Endodermal cell (in vitro differentiated cells): ENCODE measurements around the gene SHQ1. TPM values are rescaled to one million over a fixed set of nuclear protein-coding genes. Genes with fewer than 3 reads are reported as not detected.

ENCODE experiments used
- DNase-seq: peaks from one replicate; pipeline ENCODE4 v3.0.0-alpha.2; 2017
- H3K27ac ChIP-seq: 2 replicates; pipeline ENCODE4 v1.5.1; 2013; ENCODE audit warnings: mild to moderate bottlenecking, low read depth, low read length, moderate library complexity
- H3K27me3 ChIP-seq: 2 replicates; pipeline ENCODE4 v1.6.1; 2013; ENCODE audit warnings: mild to moderate bottlenecking, low read length, moderate library complexity; ENCODE audit not compliant: insufficient read depth, control insufficient read depth, poor library complexity, severe bottlenecking
- H3K36me3 ChIP-seq: 2 replicates; pipeline ENCODE4 v1.7.0; 2013; ENCODE audit warnings: mild to moderate bottlenecking, low read length, moderate library complexity; ENCODE audit not compliant: control insufficient read depth, insufficient read depth
- H3K4me1 ChIP-seq: one replicate; pipeline ENCODE4 v1.7.0; 2013; ENCODE audit warnings: low read length; ENCODE audit not compliant: control insufficient read depth, insufficient read depth
- H3K4me3 ChIP-seq: 2 replicates; pipeline ENCODE4 v1.5.1; 2013; ENCODE audit warnings: mild to moderate bottlenecking, low read length, moderate library complexity
- H3K9ac ChIP-seq: 2 replicates; pipeline ENCODE4 v1.6.1; 2013; ENCODE audit warnings: mild to moderate bottlenecking, low read length, moderate library complexity; ENCODE audit not compliant: poor library complexity, severe bottlenecking; ENCODE audit errors: extremely low read depth
- H3K9me3 ChIP-seq: 2 replicates; pipeline ENCODE4 v1.6.1; 2013; ENCODE audit warnings: mild to moderate bottlenecking, low read length, moderate library complexity; ENCODE audit not compliant: control insufficient read depth
- H3K27ac Mint-ChIP-seq: 2 replicates; pipeline ENCODE4 v1.8.0; 2020; ENCODE audit warnings: mixed read lengths
- H3K27me3 Mint-ChIP-seq: 2 replicates; pipeline ENCODE4 v1.8.0; 2021; ENCODE audit warnings: mild to moderate bottlenecking, mixed read lengths; ENCODE audit not compliant: insufficient read depth
- H3K36me3 Mint-ChIP-seq: 2 replicates; pipeline ENCODE4 v1.8.0; 2020; ENCODE audit warnings: low read depth, mixed read lengths
- H3K4me1 Mint-ChIP-seq: 2 replicates; pipeline ENCODE4 v1.8.0; 2020; ENCODE audit warnings: mixed read lengths
- H3K4me3 Mint-ChIP-seq: 2 replicates; pipeline ENCODE4 v1.8.0; 2020; ENCODE audit warnings: mild to moderate bottlenecking, moderate library complexity, mixed read lengths
- H3K9me3 Mint-ChIP-seq: 2 replicates; pipeline ENCODE4 v1.8.0; 2020; ENCODE audit warnings: mild to moderate bottlenecking, mixed read lengths
- WGBS, 2 experiments: methylation state at CpG; one replicate each; pipeline versions ENCODE4 v1.1.5 to v1.1.7; 2013; ENCODE audit warnings: missing lambda C conversion rate in 2 of 2, mixed read lengths in 1 of 2; ENCODE audit not compliant: insufficient coverage in 1 of 2, insufficient read length in 1 of 2; 5-methylcytosine and 5-hydroxymethylcytosine counted together
- total RNA-seq, 2 donors: library from RNA; stranded (reverse); fragmentation: NEBNext Ultra II Directional in 1 of 2; extraction: Animal tissue kit (Norgen Biotek cat#: 25700) in 1 of 2; gene quantifications; 2 replicates in 1 of 2; 3 replicates in 1 of 2; pipeline ENCODE4 v1.2.1, GENCODE V29; 2021
- TF ChIP-seq, protein P1 (sequence below): fragments of 200-600 bp; sonication (generic); conservative IDR thresholded peaks from 2 replicates; pipeline ENCODE4 v1.5.0; 2021; ENCODE audit warnings: antibody characterized with exemption, mild to moderate bottlenecking

Gene SHQ1
- total RNA-seq, 2 donors from 2014 or later: 28.2 to 28.4 TPM

DNA sequence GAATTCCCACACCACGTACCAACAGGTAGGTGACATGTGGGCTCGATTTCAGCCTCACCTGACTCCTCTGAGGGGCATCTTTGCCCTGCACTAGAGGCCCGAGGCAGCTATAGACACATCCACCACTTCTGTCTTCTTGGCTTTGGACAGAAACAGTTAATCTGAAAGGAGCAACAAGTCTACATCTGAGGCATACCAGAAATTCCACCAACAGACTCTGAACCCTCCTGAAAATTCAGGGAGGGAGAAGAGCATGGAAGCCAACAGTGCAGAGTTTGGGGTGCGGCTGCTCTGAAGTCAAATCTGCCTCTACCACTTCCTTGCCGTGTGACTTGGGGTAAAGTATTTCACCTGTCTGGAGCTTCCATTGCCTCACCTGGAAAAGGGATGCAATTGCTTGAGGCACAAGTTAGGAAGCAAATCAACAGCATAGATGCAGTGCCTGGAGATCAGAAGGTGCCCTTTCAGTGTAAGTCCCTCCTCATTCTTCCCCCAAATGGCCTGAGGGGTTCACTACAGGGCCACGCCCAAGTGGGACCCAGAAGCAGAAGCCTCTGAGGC lies 119.8 kb downstream of the SHQ1 start:
- H3K27ac ChIP-seq: no peak overlapping the region

DNA sequence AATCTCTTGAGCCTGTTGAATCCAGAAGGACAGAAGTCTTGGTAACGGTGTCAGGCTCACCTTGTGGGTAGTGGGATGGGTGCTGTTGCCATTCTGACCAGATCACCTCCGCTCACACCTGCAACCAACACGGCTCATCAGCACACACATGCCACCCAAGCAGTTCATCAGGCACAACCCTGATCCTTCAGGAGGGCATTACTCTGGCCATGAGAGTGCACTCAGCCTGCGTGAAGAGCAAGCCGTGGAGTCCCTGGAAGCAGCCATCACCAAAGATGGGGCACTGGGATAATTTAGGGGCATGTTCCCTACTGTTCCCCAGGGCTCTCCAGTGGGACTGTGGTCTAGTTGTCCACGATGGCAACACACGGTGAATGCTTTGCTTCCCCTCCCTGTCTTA lies 120.5 kb downstream of the SHQ1 start:
- Histone ChIP-seq H3K36me3 (no peaks in the 10 kb centered on the region), H3K27me3 (no peaks in the 10 kb centered on the region), H3K9me3 (peaks cover 3% of the 10 kb centered on the region), H3K27ac (no peak overlapping the region), H3K4me1 (peaks cover 9% of the 10 kb centered on the region), H3K9ac (no peak overlapping the region), H3K4me3 (no peak overlapping the region)
- TF ChIP-seq, protein P1, sequence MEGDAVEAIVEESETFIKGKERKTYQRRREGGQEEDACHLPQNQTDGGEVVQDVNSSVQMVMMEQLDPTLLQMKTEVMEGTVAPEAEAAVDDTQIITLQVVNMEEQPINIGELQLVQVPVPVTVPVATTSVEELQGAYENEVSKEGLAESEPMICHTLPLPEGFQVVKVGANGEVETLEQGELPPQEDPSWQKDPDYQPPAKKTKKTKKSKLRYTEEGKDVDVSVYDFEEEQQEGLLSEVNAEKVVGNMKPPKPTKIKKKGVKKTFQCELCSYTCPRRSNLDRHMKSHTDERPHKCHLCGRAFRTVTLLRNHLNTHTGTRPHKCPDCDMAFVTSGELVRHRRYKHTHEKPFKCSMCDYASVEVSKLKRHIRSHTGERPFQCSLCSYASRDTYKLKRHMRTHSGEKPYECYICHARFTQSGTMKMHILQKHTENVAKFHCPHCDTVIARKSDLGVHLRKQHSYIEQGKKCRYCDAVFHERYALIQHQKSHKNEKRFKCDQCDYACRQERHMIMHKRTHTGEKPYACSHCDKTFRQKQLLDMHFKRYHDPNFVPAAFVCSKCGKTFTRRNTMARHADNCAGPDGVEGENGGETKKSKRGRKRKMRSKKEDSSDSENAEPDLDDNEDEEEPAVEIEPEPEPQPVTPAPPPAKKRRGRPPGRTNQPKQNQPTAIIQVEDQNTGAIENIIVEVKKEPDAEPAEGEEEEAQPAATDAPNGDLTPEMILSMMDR: no peak
- no peaks in the 10 kb centered on the region for H3K36me3 Mint-ChIP-seq
- no peak for DNase-seq
- no peak overlapping the region for H3K4me3 Mint-ChIP-seq
- H3K9me3 Mint-ChIP-seq: peaks cover 3% of the 10 kb centered on the region
- no peak overlapping the region for H3K27ac Mint-ChIP-seq
- 90 to 94% methylated on average over 3 to 7 of the region's 7 CpGs for WGBS, 2 experiments
- H3K27me3 Mint-ChIP-seq: peaks cover 7% of the 10 kb centered on the region
- peaks cover 28% of the 10 kb centered on the region for H3K4me1 Mint-ChIP-seq

More for the DNA sequence above, 119.8 kb downstream of the SHQ1 start:
- peaks cover 2% of the 10 kb centered on the region for H3K36me3 Mint-ChIP-seq
- no peak for DNase-seq
- H3K4me1 Mint-ChIP-seq: peaks cover 23% of the 10 kb centered on the region
- no peak overlapping the region for H3K4me3 ChIP-seq
- 89 to 100% methylated on average over 2 to 6 of the region's 6 CpGs for WGBS, 2 experiments
- no peak overlapping the region for H3K9ac ChIP-seq
- no peak overlapping the region for H3K4me3 Mint-ChIP-seq
- peaks cover 9% of the 10 kb centered on the region for H3K4me1 ChIP-seq
- H3K36me3 ChIP-seq: no peaks in the 10 kb centered on the region
- peaks cover 9% of the 10 kb centered on the region for H3K9me3 ChIP-seq
- H3K27ac Mint-ChIP-seq: peak overlapping the region; percentile 2
- peaks cover 7% of the 10 kb centered on the region for H3K27me3 Mint-ChIP-seq
- H3K9me3 Mint-ChIP-seq: peaks cover 9% of the 10 kb centered on the region
- TF ChIP-seq, protein P1: no peak
- no peaks in the 10 kb centered on the region for H3K27me3 ChIP-seq

DNA sequence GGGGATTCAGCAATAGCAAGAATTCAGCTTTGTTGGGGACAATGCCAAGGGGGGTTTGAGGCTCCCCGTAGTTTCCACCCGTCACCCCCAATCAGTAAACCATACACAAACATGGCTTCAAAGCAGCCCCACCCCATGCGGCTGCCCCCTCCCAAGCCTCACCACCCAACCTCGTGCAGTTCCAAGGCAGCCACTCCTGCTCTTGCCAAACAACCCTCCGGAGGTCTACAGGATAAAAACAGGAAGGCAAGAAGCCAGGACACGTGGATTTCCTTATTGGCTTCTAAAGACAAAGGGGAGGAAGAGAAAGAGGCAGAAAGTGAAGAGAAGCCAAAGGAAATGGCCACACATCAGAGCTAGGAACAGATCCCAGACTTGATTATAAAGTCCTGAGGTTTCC lies 121.1 kb downstream of the SHQ1 start:
- TF ChIP-seq, protein P1: no peak
- Histone ChIP-seq H3K36me3 (no peaks in the 10 kb centered on the region), H3K4me1 (peaks cover 9% of the 10 kb centered on the region), H3K9ac (no peak overlapping the region), H3K9me3 (no peaks in the 10 kb centered on the region), H3K4me3 (no peak overlapping the region), H3K27ac (no peak overlapping the region), H3K27me3 (no peaks in the 10 kb centered on the region)
- H3K27me3 Mint-ChIP-seq: peaks cover 7% of the 10 kb centered on the region
- no peaks in the 10 kb centered on the region for H3K9me3 Mint-ChIP-seq
- peaks cover 28% of the 10 kb centered on the region for H3K4me1 Mint-ChIP-seq
- 72 to 86% methylated on average over 2 to 6 of the region's 6 CpGs for WGBS, 2 experiments
- DNase-seq: no peak
- H3K36me3 Mint-ChIP-seq: no peaks in the 10 kb centered on the region
- no peak overlapping the region for H3K27ac Mint-ChIP-seq
- H3K4me3 Mint-ChIP-seq: no peak overlapping the region
